Measurements from ENCODE around the gene MAP3K14.
A peak's percentile ranks its signal among the peaks of the same experiment; 100 is the strongest.

Gene MAP3K14

GRCh38 chr17:45298546-45299285 is 18.1 kb downstream of the MAP3K14 start:
- DNase-seq, result no peak

GRCh38 chr17:45296833-45297124 is 20.0 kb downstream of the MAP3K14 start:
- DNase-seq, result no peak

DNA sequence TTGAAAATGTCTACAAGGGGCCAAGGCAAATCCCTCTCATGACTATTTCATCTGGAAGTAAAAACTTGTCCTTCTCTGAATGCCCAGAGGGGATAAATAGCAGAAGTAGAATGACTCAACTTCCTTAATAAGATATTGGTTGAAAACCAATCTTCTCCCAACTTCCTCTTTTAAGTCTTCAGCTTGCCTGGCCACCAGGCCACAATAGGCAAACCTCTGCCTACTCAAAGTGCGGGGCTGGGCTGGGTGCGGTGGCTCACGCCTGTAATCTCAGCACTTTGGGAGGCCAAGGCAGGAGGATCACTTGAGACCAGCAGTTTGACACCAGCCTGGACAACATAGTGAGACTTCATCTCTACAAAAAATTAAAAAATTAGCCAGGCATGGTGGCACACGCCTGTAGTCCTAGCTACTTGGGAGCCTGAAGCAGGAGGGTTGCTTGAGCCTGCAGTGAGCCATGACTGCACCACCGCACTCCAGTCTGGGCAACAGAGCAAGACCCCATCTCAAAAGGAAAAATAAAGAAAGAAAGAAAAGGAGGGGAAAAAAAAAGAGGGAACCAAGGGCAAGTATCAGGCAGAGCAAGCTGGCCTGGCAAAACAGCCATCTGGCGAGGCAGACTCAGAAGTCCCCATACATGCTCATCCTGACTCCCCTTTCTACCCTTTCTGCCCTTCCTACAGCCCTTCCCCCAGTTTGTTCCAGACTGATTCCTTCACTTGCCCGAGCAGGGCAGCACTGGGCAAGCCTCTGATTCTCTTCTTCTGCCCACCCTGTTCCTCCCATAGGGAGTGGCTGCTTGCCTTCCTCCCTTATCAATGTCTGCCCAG is 20.6 kb downstream of the MAP3K14 start:
- DNase-seq, result no peak

GRCh38 chr17:45294506-45294905 is 22.3 kb downstream of the MAP3K14 start:
- DNase-seq, result no peak

- DNase-seq, result peak in 11 of 14 donors; percentile 28 to 86 (median 64)
Observed at GRCh38 chr17:45293413-45294211, 23.2 kb downstream of the MAP3K14 start.

- peak in 1 of 14 donors; percentile 70 for DNase-seq
Observed at GRCh38 chr17:45292696-45293412, 24.0 kb downstream of the MAP3K14 start.

GRCh38 chr17:45291171-45291805 is 25.5 kb downstream of the MAP3K14 start:
- peak in 1 of 14 donors; percentile 63 for DNase-seq

DNA sequence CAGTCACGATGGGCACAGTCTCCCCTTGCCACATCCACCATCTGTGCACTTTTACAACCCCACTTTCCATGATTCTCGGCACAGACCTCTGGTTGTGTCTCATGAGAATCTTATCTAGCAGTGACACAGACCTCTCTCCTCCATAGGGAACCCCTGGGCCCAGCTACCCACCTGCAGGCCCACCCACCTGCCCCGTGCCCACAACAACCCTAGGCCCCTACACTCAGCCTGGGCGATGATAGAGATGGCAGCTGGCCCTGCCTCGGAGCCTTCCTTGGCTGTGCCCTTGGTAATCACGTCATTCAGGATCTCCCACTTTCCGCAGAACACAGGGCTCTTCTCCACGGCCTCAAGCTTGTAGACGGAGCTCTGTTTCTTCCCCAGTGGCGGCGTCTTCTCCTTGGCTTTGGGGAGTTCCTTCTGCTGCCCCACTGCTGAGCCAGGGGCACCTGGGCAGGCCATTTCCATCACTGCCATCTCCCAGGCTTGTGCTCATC is 26.5 kb downstream of the MAP3K14 start:
- DNase-seq, result peak in 1 of 14 donors; percentile 58

- DNase-seq, result no peak
Observed at GRCh38 chr17:45289301-45290268, 27.2 kb downstream of the MAP3K14 start.

DNA sequence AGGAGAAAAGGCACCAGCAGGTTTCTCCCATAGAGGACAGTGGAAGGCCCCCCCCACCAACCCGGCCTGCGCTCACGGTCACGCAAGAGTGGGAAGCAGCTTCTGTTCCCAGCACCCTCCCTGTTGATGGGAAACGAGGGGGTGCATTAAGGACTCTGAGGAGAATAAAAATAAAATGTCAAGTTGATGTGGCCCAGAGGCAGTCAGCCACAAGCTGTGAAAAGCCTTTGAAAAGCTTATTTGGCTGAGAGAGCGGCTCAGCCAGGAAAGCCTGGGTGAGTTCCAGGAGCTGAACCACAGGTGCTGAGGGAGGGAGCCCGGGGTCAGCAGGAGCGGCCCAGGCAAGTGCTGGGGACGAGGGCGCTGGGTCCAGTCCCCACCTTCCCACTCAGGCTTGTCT is 28.0 kb downstream of the MAP3K14 start:
- DNase-seq, result peak in 6 of 14 donors; percentile 16 to 82 (median 40)

- DNase-seq, result peak in 1 of 14 donors; percentile 53
Observed at GRCh38 chr17:45287526-45288500, 29.0 kb downstream of the MAP3K14 start.

DNA sequence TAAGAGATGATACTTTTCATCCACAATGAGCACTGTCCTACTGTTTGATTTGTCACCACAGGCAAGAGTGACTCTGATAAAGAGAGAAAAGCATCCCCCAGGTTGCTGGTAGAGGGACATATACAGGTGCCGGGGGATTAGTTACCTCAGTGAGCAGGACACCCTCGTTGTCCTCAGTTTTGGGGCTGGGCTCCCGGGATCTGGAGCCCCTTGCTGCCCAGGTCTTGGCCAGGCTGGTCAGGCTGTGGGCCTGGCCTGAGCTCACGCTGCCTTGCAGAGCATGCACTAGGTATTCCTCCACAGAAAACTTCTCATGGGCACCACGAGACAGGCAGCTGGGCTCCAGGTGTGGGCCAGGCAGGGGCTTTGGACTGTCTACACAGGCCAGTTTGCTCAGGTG is 30.5 kb downstream of the MAP3K14 start:
- DNase-seq, result no peak

DNA sequence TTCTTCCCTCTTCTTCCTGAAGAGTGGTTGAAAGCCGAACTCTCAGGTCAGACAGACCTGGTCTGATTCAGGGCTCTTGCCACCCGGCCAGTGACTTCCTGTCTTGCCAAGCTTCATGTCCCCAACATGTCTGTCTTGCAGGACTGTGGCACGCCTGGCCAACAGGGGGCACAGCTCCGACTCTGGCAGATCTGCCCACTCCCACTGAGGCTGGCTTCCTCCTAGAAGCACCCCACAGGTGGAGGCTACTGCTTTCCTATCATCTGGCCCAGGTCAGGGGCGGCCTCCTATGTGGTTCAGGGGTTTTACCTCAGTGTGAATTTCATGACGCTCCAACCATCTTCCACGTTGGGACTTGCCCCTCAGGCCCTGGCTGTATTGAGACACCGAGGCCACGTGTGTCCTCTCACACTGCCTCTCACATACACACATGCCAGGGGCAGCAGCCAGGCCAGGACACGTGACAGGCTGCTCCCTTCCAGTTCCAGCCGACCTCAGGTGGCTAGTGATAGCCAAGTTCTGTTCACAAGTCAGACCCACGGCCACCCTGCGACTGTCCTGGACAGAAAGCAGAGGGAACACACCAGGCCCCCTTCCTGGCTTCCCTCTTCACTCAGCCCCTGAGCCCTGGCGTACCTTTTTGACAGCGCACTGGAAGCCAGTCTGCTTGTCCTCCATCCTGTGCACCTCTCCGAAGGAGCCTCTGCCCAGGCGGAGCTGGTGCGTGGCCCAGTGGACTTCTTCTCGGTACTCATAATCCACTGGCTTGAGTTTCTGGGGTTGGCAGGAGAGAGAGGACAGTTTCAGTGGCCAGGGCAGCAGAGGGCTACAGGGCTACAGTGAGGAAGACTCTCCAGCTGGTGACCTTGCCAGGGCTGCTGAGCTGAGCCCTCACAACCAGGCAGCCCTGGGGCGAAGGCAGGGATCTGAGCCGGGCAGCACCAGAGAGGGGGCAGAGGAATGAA is 32.4 kb downstream of the MAP3K14 start:
- no peak for DNase-seq

- DNase-seq, result no peak
Observed at GRCh38 chr17:45283711-45284110, 33.1 kb downstream of the MAP3K14 start.

DNA sequence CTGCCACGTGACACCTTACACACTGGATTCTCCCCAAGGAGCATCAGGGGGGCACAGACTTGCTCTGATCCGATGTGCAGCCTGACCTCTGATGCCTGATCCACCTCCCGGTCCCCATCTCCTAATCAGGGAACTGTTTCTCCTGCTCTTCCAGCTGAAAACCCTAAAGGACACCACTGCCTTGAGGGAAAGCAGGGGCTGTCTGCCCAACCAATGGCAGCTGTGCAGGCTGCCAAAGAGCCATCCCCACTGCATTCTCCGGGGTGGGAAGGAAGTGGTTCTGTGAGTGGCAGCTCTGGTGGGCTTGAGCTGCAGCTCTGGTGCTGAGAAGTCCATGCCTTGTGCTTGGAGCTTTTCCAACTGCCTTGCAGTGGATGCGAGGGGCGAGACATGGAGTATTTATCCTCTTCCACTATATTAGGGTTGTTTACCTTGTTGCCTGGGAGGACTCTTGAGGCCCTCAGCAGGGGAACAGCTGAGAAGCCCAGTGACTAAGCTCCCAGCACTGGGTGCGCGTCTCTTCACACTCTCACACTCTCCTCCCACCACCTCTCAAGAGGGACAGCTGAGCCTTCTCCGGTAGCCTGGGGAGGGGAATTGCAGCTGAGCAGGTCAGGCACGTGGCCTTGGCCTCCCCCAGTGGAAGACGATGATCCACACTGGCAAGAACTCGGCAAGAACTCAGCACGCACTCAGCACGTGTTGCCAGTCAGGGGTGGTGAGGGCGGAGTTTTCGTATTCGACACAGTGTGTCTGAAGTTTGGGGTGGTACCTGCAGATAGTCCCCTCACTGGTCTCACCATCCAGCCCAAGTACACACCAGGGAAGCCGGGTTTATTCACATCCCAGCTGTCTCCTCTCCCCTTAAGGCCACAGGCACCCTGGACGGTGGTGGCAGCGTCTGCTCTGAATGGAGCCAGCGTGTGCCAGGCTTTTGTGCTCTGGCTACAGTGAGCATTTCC is 33.9 kb downstream of the MAP3K14 start:
- DNase-seq, result no peak

GRCh38 chr17:45279898-45280297 is 36.9 kb downstream of the MAP3K14 start:
- DNase-seq, result no peak

- DNase-seq, result no peak
Observed at GRCh38 chr17:45277992-45278391, 38.8 kb downstream of the MAP3K14 start.

Measured in C1 segment of cervical spinal cord (tissue), 14 donors.